ENCODE data around the gene TAOK1.

DNA sequence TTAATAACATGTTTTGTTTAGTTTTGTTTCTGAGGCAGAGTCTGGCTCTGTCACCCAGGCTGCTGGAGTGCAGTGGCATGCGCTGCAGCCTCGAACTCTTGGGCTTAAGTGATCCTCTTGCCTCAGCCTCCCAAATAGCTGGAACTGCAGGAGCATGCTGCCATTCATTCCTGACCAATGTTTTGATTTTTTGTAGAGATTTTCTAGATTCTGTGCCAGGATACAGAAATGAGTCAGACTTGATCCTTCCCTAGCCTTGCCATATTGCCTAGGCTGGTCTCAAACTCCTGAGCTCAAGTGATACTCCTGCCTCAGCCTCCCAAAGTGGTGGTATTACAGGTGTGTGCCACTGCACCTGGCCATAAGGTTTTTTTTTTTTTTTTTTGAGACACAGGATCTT is 17.7 kb downstream of the TAOK1 start:
- no peak for TF ChIP-seq EZH2 (IDR thresholded peaks at IDR 0.05)
- TF ChIP-seq, protein P1, sequence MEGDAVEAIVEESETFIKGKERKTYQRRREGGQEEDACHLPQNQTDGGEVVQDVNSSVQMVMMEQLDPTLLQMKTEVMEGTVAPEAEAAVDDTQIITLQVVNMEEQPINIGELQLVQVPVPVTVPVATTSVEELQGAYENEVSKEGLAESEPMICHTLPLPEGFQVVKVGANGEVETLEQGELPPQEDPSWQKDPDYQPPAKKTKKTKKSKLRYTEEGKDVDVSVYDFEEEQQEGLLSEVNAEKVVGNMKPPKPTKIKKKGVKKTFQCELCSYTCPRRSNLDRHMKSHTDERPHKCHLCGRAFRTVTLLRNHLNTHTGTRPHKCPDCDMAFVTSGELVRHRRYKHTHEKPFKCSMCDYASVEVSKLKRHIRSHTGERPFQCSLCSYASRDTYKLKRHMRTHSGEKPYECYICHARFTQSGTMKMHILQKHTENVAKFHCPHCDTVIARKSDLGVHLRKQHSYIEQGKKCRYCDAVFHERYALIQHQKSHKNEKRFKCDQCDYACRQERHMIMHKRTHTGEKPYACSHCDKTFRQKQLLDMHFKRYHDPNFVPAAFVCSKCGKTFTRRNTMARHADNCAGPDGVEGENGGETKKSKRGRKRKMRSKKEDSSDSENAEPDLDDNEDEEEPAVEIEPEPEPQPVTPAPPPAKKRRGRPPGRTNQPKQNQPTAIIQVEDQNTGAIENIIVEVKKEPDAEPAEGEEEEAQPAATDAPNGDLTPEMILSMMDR (IDR thresholded peaks at IDR 0.05 in 2 of 3, conservative IDR thresholded peaks at IDR 0.05 in 1 of 3; ENCODE audit: borderline replicate concordance in 1 of 3, insufficient read depth in 1 of 3, low read depth in 2 of 3, low read length in 2 of 3) = no peak
- TF ChIP-seq YY1 (IDR thresholded peaks at IDR 0.05; ENCODE audit: extremely low read depth, insufficient replicate concordance, low read depth, low read length) = no peak
- TF ChIP-seq ZNF274 (IDR thresholded peaks at IDR 0.05; ENCODE audit: low read depth, low read length) = no peak
- TF ChIP-seq POLR2A (IDR thresholded peaks at IDR 0.05; ENCODE audit: borderline replicate concordance, extremely low read depth, insufficient read depth, insufficient read length) = no peak
- TF ChIP-seq, protein P2, sequence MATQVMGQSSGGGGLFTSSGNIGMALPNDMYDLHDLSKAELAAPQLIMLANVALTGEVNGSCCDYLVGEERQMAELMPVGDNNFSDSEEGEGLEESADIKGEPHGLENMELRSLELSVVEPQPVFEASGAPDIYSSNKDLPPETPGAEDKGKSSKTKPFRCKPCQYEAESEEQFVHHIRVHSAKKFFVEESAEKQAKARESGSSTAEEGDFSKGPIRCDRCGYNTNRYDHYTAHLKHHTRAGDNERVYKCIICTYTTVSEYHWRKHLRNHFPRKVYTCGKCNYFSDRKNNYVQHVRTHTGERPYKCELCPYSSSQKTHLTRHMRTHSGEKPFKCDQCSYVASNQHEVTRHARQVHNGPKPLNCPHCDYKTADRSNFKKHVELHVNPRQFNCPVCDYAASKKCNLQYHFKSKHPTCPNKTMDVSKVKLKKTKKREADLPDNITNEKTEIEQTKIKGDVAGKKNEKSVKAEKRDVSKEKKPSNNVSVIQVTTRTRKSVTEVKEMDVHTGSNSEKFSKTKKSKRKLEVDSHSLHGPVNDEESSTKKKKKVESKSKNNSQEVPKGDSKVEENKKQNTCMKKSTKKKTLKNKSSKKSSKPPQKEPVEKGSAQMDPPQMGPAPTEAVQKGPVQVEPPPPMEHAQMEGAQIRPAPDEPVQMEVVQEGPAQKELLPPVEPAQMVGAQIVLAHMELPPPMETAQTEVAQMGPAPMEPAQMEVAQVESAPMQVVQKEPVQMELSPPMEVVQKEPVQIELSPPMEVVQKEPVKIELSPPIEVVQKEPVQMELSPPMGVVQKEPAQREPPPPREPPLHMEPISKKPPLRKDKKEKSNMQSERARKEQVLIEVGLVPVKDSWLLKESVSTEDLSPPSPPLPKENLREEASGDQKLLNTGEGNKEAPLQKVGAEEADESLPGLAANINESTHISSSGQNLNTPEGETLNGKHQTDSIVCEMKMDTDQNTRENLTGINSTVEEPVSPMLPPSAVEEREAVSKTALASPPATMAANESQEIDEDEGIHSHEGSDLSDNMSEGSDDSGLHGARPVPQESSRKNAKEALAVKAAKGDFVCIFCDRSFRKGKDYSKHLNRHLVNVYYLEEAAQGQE (IDR thresholded peaks at IDR 0.05; ENCODE audit: low read depth) = no peak
- no peak for TF ChIP-seq SIN3A (IDR thresholded peaks at IDR 0.05; ENCODE audit: low read depth)
- no peak for TF ChIP-seq RAD21 (IDR thresholded peaks at IDR 0.05; ENCODE audit: low read depth)
- no peak for TF ChIP-seq TCF7L2 (IDR thresholded peaks at IDR 0.05; ENCODE audit: borderline replicate concordance, extremely low read depth, insufficient read depth, insufficient read length)
- no peak for TF ChIP-seq POLR2AphosphoS5 (IDR thresholded peaks at IDR 0.05; ENCODE audit: low read depth, low read length)
- no peak for TF ChIP-seq CEBPB (IDR thresholded peaks at IDR 0.05; ENCODE audit: low read depth)
- TF ChIP-seq JUND (IDR thresholded peaks at IDR 0.05) = no peak
- TF ChIP-seq SP1 (IDR thresholded peaks at IDR 0.05; ENCODE audit: low read depth) = no peak

All from HCT116 (cell line).